Liver (tissue), 9 donors: Measurements from ENCODE around the gene RCAN2. TPM values are rescaled to one million over a fixed set of nuclear protein-coding genes. Genes with fewer than 3 reads are reported as not detected.

Experiments used
- DNase-seq: peaks from one replicate; pipeline ENCODE4 v3.0.0-alpha.2; 2017; ENCODE audit warnings: low spot score
- H3K27ac ChIP-seq, 2 donors: one replicate each; pipeline ENCODE4 v1.7.0; 2013; ENCODE audit warnings: inconsistent platforms in 2 of 2, low read length in 2 of 2, control low read depth in 1 of 2, low read depth in 1 of 2, mild to moderate bottlenecking in 1 of 2
- H3K27me3 ChIP-seq, 4 donors: one replicate each; pipeline versions ENCODE4 v1.6.1 to v1.7.0; 2013; ENCODE audit warnings: low read length in 3 of 4, inconsistent platforms in 1 of 4, mild to moderate bottlenecking in 1 of 4, moderate library complexity in 1 of 4; ENCODE audit not compliant: control insufficient read depth in 4 of 4, insufficient read depth in 4 of 4
- H3K36me3 ChIP-seq, 4 donors: one replicate each; pipeline versions ENCODE4 v1.6.1 to v1.7.0; 2013; ENCODE audit warnings: low read length in 3 of 4, mild to moderate bottlenecking in 3 of 4, low read depth in 1 of 4, moderate library complexity in 1 of 4; ENCODE audit not compliant: control insufficient read depth in 4 of 4, insufficient read depth in 3 of 4
- H3K4me1 ChIP-seq, 4 donors: one replicate each; pipeline versions ENCODE4 v1.6.1 to v1.7.0; 2013; ENCODE audit warnings: low read length in 3 of 4, mild to moderate bottlenecking in 3 of 4, moderate library complexity in 1 of 4; ENCODE audit not compliant: control insufficient read depth in 4 of 4, insufficient read depth in 4 of 4
- H3K4me3 ChIP-seq, 3 donors: one replicate each; pipeline versions ENCODE4 v1.6.1 to v1.7.0; 2013; ENCODE audit warnings: low read length in 3 of 3, control low read depth in 1 of 3, low read depth in 1 of 3, mild to moderate bottlenecking in 1 of 3
- H3K9ac ChIP-seq, 2 donors: one replicate each; pipeline ENCODE4 v1.7.0; 2013; ENCODE audit warnings: low read length in 2 of 2, mild to moderate bottlenecking in 2 of 2, moderate library complexity in 2 of 2, control low read depth in 1 of 2, low read depth in 1 of 2
- H3K9me3 ChIP-seq, 4 donors: one replicate each; pipeline versions ENCODE4 v1.6.1 to v1.7.0; 2013; ENCODE audit warnings: low read length in 3 of 4; ENCODE audit not compliant: control insufficient read depth in 4 of 4
- ATF3 ChIP-seq: IDR thresholded peaks from 2 replicates; pipeline ENCODE4 v1.6.1; 2016; ENCODE audit warnings: antibody characterized with exemption
- CTCF ChIP-seq: fragments of 150-350 bp; IDR thresholded peaks from 2 replicates; pipeline ENCODE4 v1.5.1; 2017; ENCODE audit warnings: improper control_type of control experiment, low read depth, low read length; ENCODE audit not compliant: missing input control
- EGR1 ChIP-seq, 2 donors: IDR thresholded peaks; 2 replicates each; pipeline ENCODE4 v1.6.1; 2016 to 2018; ENCODE audit warnings: antibody characterized with exemption in 2 of 2, low read depth in 2 of 2
- FOXA1 ChIP-seq: IDR thresholded peaks from 2 replicates; pipeline ENCODE4 v1.6.1; 2016; ENCODE audit warnings: antibody characterized with exemption
- FOXA2 ChIP-seq: IDR thresholded peaks from 2 replicates; pipeline ENCODE4 v1.6.1; 2016; ENCODE audit warnings: antibody characterized with exemption
- GABPA ChIP-seq, 2 donors: IDR thresholded peaks in 1 of 2; conservative IDR thresholded peaks in 1 of 2; 2 replicates each; pipeline ENCODE4 v1.6.1; 2016; ENCODE audit warnings: antibody characterized with exemption in 2 of 2, mild to moderate bottlenecking in 1 of 2, moderate library complexity in 1 of 2
- HNF4G ChIP-seq: IDR thresholded peaks from 2 replicates; pipeline ENCODE4 v1.6.1; 2016; ENCODE audit warnings: antibody characterized with exemption
- JUND ChIP-seq, 2 donors: IDR thresholded peaks; 2 replicates each; pipeline ENCODE4 v1.6.1; 2016; ENCODE audit warnings: antibody characterized with exemption in 2 of 2
- MAX ChIP-seq: IDR thresholded peaks from 2 replicates; pipeline ENCODE4 v1.6.1; 2016; ENCODE audit warnings: antibody characterized with exemption
- NR2F2 ChIP-seq: IDR thresholded peaks from 2 replicates; pipeline ENCODE4 v1.6.1; 2016; ENCODE audit warnings: antibody characterized with exemption
- REST ChIP-seq: IDR thresholded peaks from 2 replicates; pipeline ENCODE4 v1.6.1; 2016; ENCODE audit warnings: antibody characterized with exemption, mild to moderate bottlenecking
- RXRA ChIP-seq, 2 donors: IDR thresholded peaks; 2 replicates each; pipeline ENCODE4 v1.6.1; 2017 to 2018; ENCODE audit warnings: antibody characterized with exemption in 2 of 2, mild to moderate bottlenecking in 1 of 2
- SP1 ChIP-seq: IDR thresholded peaks from 2 replicates; pipeline ENCODE4 v1.6.1; 2018; ENCODE audit warnings: antibody characterized with exemption, mild to moderate bottlenecking
- YY1 ChIP-seq: IDR thresholded peaks from 2 replicates; pipeline ENCODE4 v1.6.1; 2016; ENCODE audit warnings: antibody characterized with exemption, mild to moderate bottlenecking
- WGBS: extraction: QIAGEN DNeasy Blood & Tissue Kit; methylation state at CpG from one replicate; pipeline ENCODE4 v1.1.7; 2013; 5-methylcytosine and 5-hydroxymethylcytosine counted together
- polyA plus RNA-seq, 2 donors: library from polyadenylated mRNA; stranded (reverse) in 1 of 2; unstranded in 1 of 2; fragments of 200-250 nt in 1 of 2; fragments of >200 nt in 1 of 2; fragmentation: Nextera tagmentation in 1 of 2; extraction: Ambion mirVana in 1 of 2; gene quantifications; one replicate each; pipeline versions ENCODE4 v1.2.1 to v1.2.3, GENCODE V29; 2013 to 2015
- total RNA-seq, 2 donors: library from RNA; depleted of rRNA; stranded (reverse); fragments of >200 nt; gene quantifications; one replicate each; pipeline ENCODE4 v1.2.3, GENCODE V29; 2014
- donor health status: healthy.
- donor health status: healthy.
- donor health status: healthy.
- donor health status: healthy.
- donor health status: healthy.

The RCAN2 gene
- total and polyA plus RNA-seq, 4 donors, result 0.19 to 8.2 (median 2.4) TPM

GRCh38 chr6:46320505-46320904 is 170.7 kb downstream of the RCAN2 start:
- Histone ChIP-seq H3K27ac (no peak overlapping the region), H3K9me3 (no peaks in the 10 kb centered on the region), H3K4me1 (no peaks in the 10 kb centered on the region), H3K9ac (no peak overlapping the region), H3K36me3 (no peaks in the 10 kb centered on the region), H3K4me3 (no peak overlapping the region), H3K27me3 (no peaks in the 10 kb centered on the region)
- TF ChIP-seq MAX, result no peak
- TF ChIP-seq EGR1 (IDR thresholded peaks at IDR 0.05; ENCODE audit: low read depth in 2 of 2), result no peak
- TF ChIP-seq JUND (IDR thresholded peaks at IDR 0.05), result no peak
- TF ChIP-seq CTCF, result no peak
- no peak for TF ChIP-seq NR2F2
- no peak for TF ChIP-seq REST
- TF ChIP-seq HNF4G, result no peak
- no peak for TF ChIP-seq YY1
- TF ChIP-seq GABPA (IDR thresholded peaks at IDR 0.05 in 1 of 2, conservative IDR thresholded peaks at IDR 0.05 in 1 of 2), result no peak
- WGBS, result 88% methylated on average over 2 of the region's 2 CpGs
- DNase-seq, result no peak

GRCh38 chr6:46315589-46315988 is 175.7 kb downstream of the RCAN2 start:
- Histone ChIP-seq H3K27me3 (no peaks in the 10 kb centered on the region), H3K27ac (no peak overlapping the region), H3K4me1 (no peaks in the 10 kb centered on the region), H3K36me3 (no peaks in the 10 kb centered on the region), H3K9ac (no peak overlapping the region), H3K9me3 (no peaks in the 10 kb centered on the region), H3K4me3 (no peak overlapping the region)
- 58% methylated on average over 1 of the region's 1 CpG for WGBS
- no peak for DNase-seq
- TF ChIP-seq FOXA2 (no peak), FOXA1 (no peak), RXRA (IDR thresholded peaks at IDR 0.05) (no peak), NR2F2 (no peak), ATF3 (no peak), GABPA (IDR thresholded peaks at IDR 0.05 in 1 of 2, conservative IDR thresholded peaks at IDR 0.05 in 1 of 2) (no peak), MAX (no peak), JUND (IDR thresholded peaks at IDR 0.05) (no peak), SP1 (no peak), REST (no peak), EGR1 (IDR thresholded peaks at IDR 0.05; ENCODE audit: low read depth in 2 of 2) (no peak), CTCF (no peak)
